Gastroesophageal sphincter (tissue), 4 donors: ENCODE measurements around the gene ZNF304. TPM values are rescaled to one million over a fixed set of nuclear protein-coding genes. Genes with fewer than 3 reads are reported as not detected.

Experiments used
- ATAC-seq: fragments of 150-250 bp; one replicate; pipeline ENCODE4 v1.9.1; 2016; ENCODE audit warnings: mild to moderate bottlenecking, moderate library complexity
- H3K27ac ChIP-seq, 4 donors: fragments of 200-600 bp; sonication (generic) in 3 of 4; 1 replicate in 3 of 4; 2 replicates in 1 of 4; pipeline ENCODE4 v1.5.1; 2016 to 2019
- H3K27me3 ChIP-seq: fragments of 200-600 bp; sonication (generic); one replicate; pipeline ENCODE4 v1.5.1; 2019
- H3K36me3 ChIP-seq, 2 donors: fragments of 200-600 bp; sonication (generic); one replicate each; pipeline ENCODE4 v1.5.1; 2019; ENCODE audit warnings: control low read depth in 1 of 2
- H3K4me1 ChIP-seq, 3 donors: fragments of 200-600 bp; sonication (generic); 1 replicate in 2 of 3; 2 replicates in 1 of 3; pipeline ENCODE4 v1.5.1; 2016 to 2019; ENCODE audit warnings: control low read depth in 2 of 3
- H3K4me3 ChIP-seq, 2 donors: fragments of 200-600 bp; sonication (generic); one replicate each; pipeline ENCODE4 v1.5.1; 2019; ENCODE audit warnings: mild to moderate bottlenecking in 1 of 2, moderate library complexity in 1 of 2
- H3K9me3 ChIP-seq, 3 donors: fragments of 200-600 bp; sonication (generic); one replicate each; pipeline ENCODE4 v1.5.1; 2017 to 2019; ENCODE audit warnings: control low read depth in 2 of 3
- EP300 ChIP-seq: sonication (generic); formaldehyde crosslinking; IDR thresholded peaks from one replicate; pipeline ENCODE4 v1.6.1; 2017; ENCODE audit warnings: antibody characterized with exemption, mild to moderate bottlenecking
- POLR2A ChIP-seq, 2 donors: fragments of 450-650 bp; IDR thresholded peaks; one replicate each; pipeline ENCODE4 v1.6.1; 2017; ENCODE audit warnings: antibody characterized with exemption in 2 of 2, mild to moderate bottlenecking in 2 of 2, moderate library complexity in 1 of 2
- POLR2AphosphoS5 ChIP-seq: sonication (generic); formaldehyde crosslinking; IDR thresholded peaks from one replicate; pipeline ENCODE4 v1.6.1; 2017; ENCODE audit warnings: antibody characterized with exemption
- WGBS, 2 donors: methylation state at CpG; one replicate each; pipeline ENCODE4 v1.1.5; 2018; ENCODE audit warnings: low coverage in 1 of 2; 5-methylcytosine and 5-hydroxymethylcytosine counted together
- total RNA-seq, 4 donors: library from RNA; depleted of rRNA; stranded (reverse); fragments of >200 nt; gene quantifications; one replicate each; pipeline ENCODE4 v1.1.0, GENCODE V29; 2016
- TF ChIP-seq, protein P1 (sequence below), 4 experiments: fragments of 200-600 bp in 2 of 4; fragments of 450-650 bp in 2 of 4; sonication (generic) in 1 of 4; IDR thresholded peaks; one replicate each; pipeline ENCODE4 v1.5.1; 2017 to 2019; ENCODE audit warnings: antibody characterized with exemption in 4 of 4, mild to moderate bottlenecking in 2 of 4, moderate library complexity in 2 of 4

Gene ZNF304
- total RNA-seq, 4 donors from 2014 or later = 9.2 to 12.2 (median 10.9) TPM

GRCh38 chr19:57389194-57389729 is 38.2 kb downstream of the ZNF304 start:
- no peak for ATAC-seq
- Histone ChIP-seq H3K9me3 (peaks cover 0 to 15% (median 0%) of the 10 kb centered on the region in 3 donors), H3K4me3 (peak overlapping the region; percentile 84), H3K27me3 (no peaks in the 10 kb centered on the region), H3K4me1 (peaks cover 0 to 41% (median 0%) of the 10 kb centered on the region in 3 donors), H3K27ac (peak overlapping the region; percentile 69 to 95 (median 91)), H3K36me3 (peaks cover 0 to 20% of the 10 kb centered on the region in 2 donors)
- 67 to 79% methylated on average over 6 to 8 of the region's 11 CpGs for WGBS, 2 donors
- TF ChIP-seq, protein P1, sequence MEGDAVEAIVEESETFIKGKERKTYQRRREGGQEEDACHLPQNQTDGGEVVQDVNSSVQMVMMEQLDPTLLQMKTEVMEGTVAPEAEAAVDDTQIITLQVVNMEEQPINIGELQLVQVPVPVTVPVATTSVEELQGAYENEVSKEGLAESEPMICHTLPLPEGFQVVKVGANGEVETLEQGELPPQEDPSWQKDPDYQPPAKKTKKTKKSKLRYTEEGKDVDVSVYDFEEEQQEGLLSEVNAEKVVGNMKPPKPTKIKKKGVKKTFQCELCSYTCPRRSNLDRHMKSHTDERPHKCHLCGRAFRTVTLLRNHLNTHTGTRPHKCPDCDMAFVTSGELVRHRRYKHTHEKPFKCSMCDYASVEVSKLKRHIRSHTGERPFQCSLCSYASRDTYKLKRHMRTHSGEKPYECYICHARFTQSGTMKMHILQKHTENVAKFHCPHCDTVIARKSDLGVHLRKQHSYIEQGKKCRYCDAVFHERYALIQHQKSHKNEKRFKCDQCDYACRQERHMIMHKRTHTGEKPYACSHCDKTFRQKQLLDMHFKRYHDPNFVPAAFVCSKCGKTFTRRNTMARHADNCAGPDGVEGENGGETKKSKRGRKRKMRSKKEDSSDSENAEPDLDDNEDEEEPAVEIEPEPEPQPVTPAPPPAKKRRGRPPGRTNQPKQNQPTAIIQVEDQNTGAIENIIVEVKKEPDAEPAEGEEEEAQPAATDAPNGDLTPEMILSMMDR (IDR thresholded peaks at IDR 0.05) = no peak
- no peak for TF ChIP-seq POLR2A (IDR thresholded peaks at IDR 0.05)
- TF ChIP-seq EP300 = no peak
- no peak for TF ChIP-seq POLR2AphosphoS5

GRCh38 chr19:57389730-57390598 is 38.9 kb downstream of the ZNF304 start, which contains the start of gene ZNF548:
ZNF548 (plus strand) TSS chr19:57389854; CDS start chr19:57390100, 246 bp downstream.
- 0 to 1% methylated on average over 7 to 11 of the region's 50 CpGs for WGBS, 2 donors
- Histone ChIP-seq H3K9me3 (peaks cover 0 to 19% (median 0%) of the 10 kb centered on the region in 3 donors), H3K27me3 (no peaks in the 10 kb centered on the region), H3K4me3 (peak within 1 kb of the TSS; percentile 84), H3K36me3 (peaks cover 0 to 27% of the 10 kb centered on the region in 2 donors), H3K4me1 (peaks cover 0 to 41% (median 0%) of the 10 kb centered on the region in 3 donors), H3K27ac (peak within 1 kb of the TSS; percentile 84 to 95 (median 91))
- peak; percentile 100 for ATAC-seq
- TF ChIP-seq, protein P1 (IDR thresholded peaks at IDR 0.05) = peak in 3 of 4 experiments; percentile 28 to 64 (median 57)
- TF ChIP-seq POLR2AphosphoS5 (peak; percentile 80), POLR2A (IDR thresholded peaks at IDR 0.05) (peak; percentile 33 to 42), EP300 (no peak)

DNA sequence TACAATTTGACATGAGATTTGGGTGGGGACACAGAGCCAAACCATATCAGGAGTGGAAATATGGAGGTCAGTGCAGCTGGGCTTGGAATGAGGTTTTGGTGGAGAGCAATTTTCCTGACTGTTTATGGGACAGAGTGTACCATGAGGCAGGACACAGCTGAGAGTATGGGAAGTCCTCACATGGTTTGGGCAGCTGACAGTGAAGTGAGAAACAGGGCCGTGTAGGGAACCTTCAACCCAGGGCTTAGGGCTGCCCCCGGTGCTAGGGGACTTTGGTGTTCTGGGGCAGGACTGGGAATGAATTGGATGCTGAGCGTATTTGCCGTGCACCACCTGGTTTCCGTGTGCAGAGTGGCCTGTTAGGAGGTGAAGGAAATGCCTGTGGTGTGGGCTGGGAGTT is 44.6 kb downstream of the ZNF304 start:
- Histone ChIP-seq H3K27ac (no peak overlapping the region), H3K9me3 (peaks cover 0 to 75% (median 0%) of the 10 kb centered on the region in 3 donors), H3K4me3 (no peak overlapping the region), H3K4me1 (peaks cover 0 to 28% (median 0%) of the 10 kb centered on the region in 3 donors), H3K36me3 (peaks cover 14 to 85% of the 10 kb centered on the region in 2 donors), H3K27me3 (no peaks in the 10 kb centered on the region)
- WGBS, 2 donors = 75% methylated on average over 5 of the region's 5 CpGs; no CpG with 5 or more reads in 1 of the 2 donors
- no peak for ATAC-seq
- TF ChIP-seq EP300 (no peak), POLR2AphosphoS5 (no peak), POLR2A (IDR thresholded peaks at IDR 0.05) (no peak)
- TF ChIP-seq, protein P1 (IDR thresholded peaks at IDR 0.05) = no peak

- H3K27me3 ChIP-seq = no peaks in the 10 kb centered on the region
- 89 to 98% methylated on average over 5 of the region's 5 CpGs for WGBS, 2 donors
- H3K4me3 ChIP-seq = no peak overlapping the region
- H3K27ac ChIP-seq = no peak overlapping the region
- peaks cover 0 to 89% (median 0%) of the 10 kb centered on the region in 3 donors for H3K9me3 ChIP-seq
- ATAC-seq = no peak
- H3K4me1 ChIP-seq = peaks cover 0 to 4% (median 0%) of the 10 kb centered on the region in 3 donors
- TF ChIP-seq EP300 = no peak
- TF ChIP-seq POLR2AphosphoS5 = no peak
- no peak for TF ChIP-seq POLR2A (IDR thresholded peaks at IDR 0.05)
- TF ChIP-seq, protein P1 (IDR thresholded peaks at IDR 0.05) = no peak
- peaks cover 14 to 100% of the 10 kb centered on the region in 2 donors for H3K36me3 ChIP-seq
Measured at GRCh38 chr19:57398868-57399267, 47.8 kb downstream of the ZNF304 start.
